Neural crest cell (in vitro differentiated cells): ENCODE measurements around the gene TMEM18. TPM values are rescaled to one million over a fixed set of nuclear protein-coding genes. Genes with fewer than 3 reads are reported as not detected.

Experiments
- DNase-seq: peaks from one replicate; pipeline ENCODE4 v3.0.0; 2021; ENCODE audit warnings: low read depth, mixed read lengths, low spot score
- H3K27ac Mint-ChIP-seq: one replicate; pipeline ENCODE4 v1.8.0; 2021; ENCODE audit warnings: mild to moderate bottlenecking, mixed read lengths; ENCODE audit not compliant: unreplicated experiment
- H3K27me3 Mint-ChIP-seq: 2 replicates; pipeline ENCODE4 v1.8.0; 2021; ENCODE audit warnings: low read depth, mild to moderate bottlenecking, mixed read lengths
- H3K36me3 Mint-ChIP-seq: 2 replicates; pipeline ENCODE4 v1.8.0; 2021; ENCODE audit warnings: low read depth, mild to moderate bottlenecking, mixed read lengths
- H3K4me1 Mint-ChIP-seq: 2 replicates; pipeline ENCODE4 v1.8.0; 2021; ENCODE audit warnings: mixed read lengths
- H3K4me3 Mint-ChIP-seq: one replicate; pipeline ENCODE4 v1.8.0; 2021; ENCODE audit warnings: mild to moderate bottlenecking, mixed read lengths
- H3K9me3 Mint-ChIP-seq: 2 replicates; pipeline ENCODE4 v1.8.0; 2021; ENCODE audit warnings: mixed read lengths
- long read RNA-seq: library from polyadenylated mRNA; unstranded; transcript quantifications from one replicate; pipeline ENCODE4 v2.0.0, GENCODE V29; 2020
- total RNA-seq: library from RNA; stranded (reverse); gene quantifications from 2 replicates; pipeline ENCODE4 v1.2.1, GENCODE V29; 2021
- TF ChIP-seq, protein P1 (sequence below): fragments of 200-600 bp; sonication (generic); conservative IDR thresholded peaks from 2 replicates; pipeline ENCODE4 v1.5.0; 2021; ENCODE audit warnings: antibody characterized with exemption, mild to moderate bottlenecking

TMEM18 gene
- 27.7 and 28.2 TPM in 2 replicates for total RNA-seq
- long read RNA-seq, transcript TMEM18-201 (5 exons, 2,762 nt) = major isoform, 36 of 45 reads
- long read RNA-seq, partial matches to known transcripts = 1 of 45 reads
- long read RNA-seq, other reads (novel, unspliced or antisense) = 3 of 45 reads

- H3K27ac Mint-ChIP-seq = peak within 1 kb of the TSS; percentile 100
- peaks cover 11% of the 10 kb centered on the region for H3K36me3 Mint-ChIP-seq
- H3K27me3 Mint-ChIP-seq = no peaks in the 10 kb centered on the region
- H3K9me3 Mint-ChIP-seq = no peaks in the 10 kb centered on the region
- H3K4me3 Mint-ChIP-seq = peak within 1 kb of the TSS; percentile 97
- TF ChIP-seq, protein P1, sequence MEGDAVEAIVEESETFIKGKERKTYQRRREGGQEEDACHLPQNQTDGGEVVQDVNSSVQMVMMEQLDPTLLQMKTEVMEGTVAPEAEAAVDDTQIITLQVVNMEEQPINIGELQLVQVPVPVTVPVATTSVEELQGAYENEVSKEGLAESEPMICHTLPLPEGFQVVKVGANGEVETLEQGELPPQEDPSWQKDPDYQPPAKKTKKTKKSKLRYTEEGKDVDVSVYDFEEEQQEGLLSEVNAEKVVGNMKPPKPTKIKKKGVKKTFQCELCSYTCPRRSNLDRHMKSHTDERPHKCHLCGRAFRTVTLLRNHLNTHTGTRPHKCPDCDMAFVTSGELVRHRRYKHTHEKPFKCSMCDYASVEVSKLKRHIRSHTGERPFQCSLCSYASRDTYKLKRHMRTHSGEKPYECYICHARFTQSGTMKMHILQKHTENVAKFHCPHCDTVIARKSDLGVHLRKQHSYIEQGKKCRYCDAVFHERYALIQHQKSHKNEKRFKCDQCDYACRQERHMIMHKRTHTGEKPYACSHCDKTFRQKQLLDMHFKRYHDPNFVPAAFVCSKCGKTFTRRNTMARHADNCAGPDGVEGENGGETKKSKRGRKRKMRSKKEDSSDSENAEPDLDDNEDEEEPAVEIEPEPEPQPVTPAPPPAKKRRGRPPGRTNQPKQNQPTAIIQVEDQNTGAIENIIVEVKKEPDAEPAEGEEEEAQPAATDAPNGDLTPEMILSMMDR = peak; percentile 50
- peaks cover 64% of the 10 kb centered on the region for H3K4me1 Mint-ChIP-seq
- DNase-seq = peak; percentile 92
Measured at GRCh38 chr2:677056-677958, at the start of gene TMEM18. TMEM18 (minus strand) TSS chr2:677406; CDS start chr2:677345, 61 bp downstream.

- no peaks in the 10 kb centered on the region for H3K9me3 Mint-ChIP-seq
- peaks cover 6% of the 10 kb centered on the region for H3K4me1 Mint-ChIP-seq
- TF ChIP-seq, protein P1 = no peak
- H3K27me3 Mint-ChIP-seq = no peaks in the 10 kb centered on the region
- no peak overlapping the region for H3K27ac Mint-ChIP-seq
- H3K36me3 Mint-ChIP-seq = no peaks in the 10 kb centered on the region
- no peak for DNase-seq
- H3K4me3 Mint-ChIP-seq = no peak overlapping the region
Measured at GRCh38 chr2:726169-726568, 49.0 kb upstream of the TMEM18 start.

DNA sequence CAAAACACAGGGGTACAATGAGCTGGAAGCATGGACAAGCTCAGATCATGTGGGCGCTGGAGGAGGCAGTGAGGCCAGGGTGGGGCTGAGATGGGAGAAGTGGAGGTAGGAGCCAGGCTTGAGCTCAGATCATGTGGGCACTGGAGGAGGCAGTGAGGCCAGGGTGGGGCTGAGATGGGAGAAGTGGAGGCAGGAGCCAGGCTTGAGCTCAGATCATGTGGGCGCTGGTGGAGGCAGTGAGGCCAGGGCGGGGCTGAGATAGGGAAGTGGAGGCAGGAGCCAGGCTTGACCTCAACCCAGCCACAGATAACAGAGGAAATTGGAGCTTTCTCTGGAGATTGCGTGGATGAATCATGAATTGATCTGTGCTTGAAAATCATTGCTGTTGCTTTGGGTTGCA lies 48.3 kb upstream of the TMEM18 start:
- no peaks in the 10 kb centered on the region for H3K36me3 Mint-ChIP-seq
- DNase-seq = no peak
- no peak overlapping the region for H3K27ac Mint-ChIP-seq
- no peaks in the 10 kb centered on the region for H3K27me3 Mint-ChIP-seq
- H3K4me3 Mint-ChIP-seq = no peak overlapping the region
- peaks cover 6% of the 10 kb centered on the region for H3K4me1 Mint-ChIP-seq
- H3K9me3 Mint-ChIP-seq = no peaks in the 10 kb centered on the region
- TF ChIP-seq, protein P1 = no peak

GRCh38 chr2:723761-724160 lies 46.6 kb upstream of the TMEM18 start:
- Mint-ChIP-seq H3K4me1 (no peaks in the 10 kb centered on the region), H3K4me3 (no peak overlapping the region), H3K27me3 (no peaks in the 10 kb centered on the region), H3K36me3 (no peaks in the 10 kb centered on the region), H3K27ac (no peak overlapping the region), H3K9me3 (no peaks in the 10 kb centered on the region)
- TF ChIP-seq, protein P1 = no peak
- no peak for DNase-seq

DNA sequence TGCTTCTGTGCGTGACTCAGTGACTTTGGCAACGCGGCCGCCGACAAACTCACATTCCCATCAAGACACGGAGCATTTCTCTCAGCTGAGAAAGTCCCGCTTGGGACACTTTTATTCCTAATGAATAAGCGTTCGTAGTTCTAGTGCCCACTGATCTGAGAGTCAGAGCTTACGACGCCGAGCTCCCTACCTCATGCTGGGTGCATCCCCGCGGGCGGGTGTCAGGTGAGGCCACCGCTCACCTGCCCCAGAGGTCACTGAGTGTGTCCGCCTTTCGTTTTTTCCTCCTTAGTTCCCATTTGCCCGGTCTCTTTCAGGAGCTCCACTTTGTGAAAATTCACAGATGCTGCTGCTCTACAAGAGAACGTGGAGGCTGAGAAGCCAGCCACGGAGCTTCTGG lies 43.6 kb upstream of the TMEM18 start:
- TF ChIP-seq, protein P1 = no peak
- H3K4me3 Mint-ChIP-seq = no peak overlapping the region
- no peaks in the 10 kb centered on the region for H3K36me3 Mint-ChIP-seq
- no peaks in the 10 kb centered on the region for H3K27me3 Mint-ChIP-seq
- no peaks in the 10 kb centered on the region for H3K9me3 Mint-ChIP-seq
- H3K4me1 Mint-ChIP-seq = no peaks in the 10 kb centered on the region
- DNase-seq = no peak
- no peak overlapping the region for H3K27ac Mint-ChIP-seq
